ENCODE measurements around the gene GDF2.

GDF2 gene

DNA sequence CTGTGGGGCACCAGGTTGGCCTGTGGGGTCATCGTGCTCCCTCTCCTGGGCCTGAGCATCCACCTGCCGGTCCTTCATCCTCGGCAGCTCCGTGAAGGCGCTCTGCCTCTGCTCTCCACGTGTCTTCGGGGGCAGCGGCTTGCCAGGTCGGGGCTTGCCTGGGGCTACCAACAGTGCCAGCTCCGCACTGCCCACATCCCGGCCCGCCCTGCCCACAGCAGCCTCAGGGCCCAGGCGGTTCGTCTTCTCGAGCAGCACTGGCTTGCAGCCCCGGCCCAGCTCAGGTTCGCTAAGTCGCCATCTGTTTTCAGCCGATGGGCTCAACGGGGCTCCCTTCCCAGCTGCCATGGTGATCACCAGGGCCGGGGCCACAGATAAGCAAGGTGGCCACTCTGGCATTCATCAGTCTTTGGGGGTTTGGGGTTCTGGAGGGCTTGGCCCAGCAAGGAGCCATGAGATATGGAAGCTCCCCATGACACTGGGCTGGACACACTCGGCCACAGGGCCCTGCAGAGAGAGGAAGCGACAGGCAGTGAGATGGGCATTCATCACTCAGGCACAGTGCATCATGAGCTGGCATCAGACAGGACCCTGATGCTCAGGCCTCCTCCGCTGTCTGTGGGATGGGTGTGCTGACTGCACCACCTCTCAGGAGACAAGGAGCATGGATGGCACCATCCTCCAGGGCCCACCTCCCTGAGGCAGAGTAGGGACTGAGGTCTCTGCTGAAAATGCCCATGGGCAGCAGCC, 46.4 kb downstream of the GDF2 start:
- no peak for FAIRE-seq
- DNase-seq (ENCODE audit: low spot score): no peak

DNA sequence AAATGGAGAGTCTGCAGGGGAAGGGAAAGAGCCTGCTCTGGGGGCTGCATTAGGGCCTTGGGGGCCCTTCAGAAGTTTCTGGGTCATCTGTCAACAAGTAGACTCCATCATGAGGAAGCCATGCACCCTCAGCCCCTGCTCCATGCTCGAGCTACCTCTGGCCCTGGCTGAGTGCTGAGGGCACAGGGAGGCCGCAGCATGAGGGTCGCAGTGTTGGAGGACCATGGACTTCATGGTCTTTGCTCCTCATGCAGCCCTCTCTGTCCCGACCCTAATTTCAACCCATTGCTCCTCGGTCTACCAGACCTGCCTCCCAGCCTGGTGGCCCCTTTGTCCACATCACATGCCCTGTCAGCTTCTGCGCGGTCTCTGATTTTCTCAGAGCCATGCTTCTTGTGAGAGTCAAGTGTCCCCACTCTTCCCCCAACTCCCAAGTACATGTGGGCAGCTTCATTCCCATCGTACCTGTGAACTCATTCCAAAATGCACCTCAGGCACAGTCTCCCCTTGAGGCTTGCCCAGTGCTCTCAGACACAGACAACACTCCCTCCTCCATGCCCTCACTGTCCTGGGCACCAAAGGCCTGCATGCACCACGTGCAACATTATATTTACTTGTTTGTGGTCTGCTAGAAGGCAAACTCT, 47.1 kb downstream of the GDF2 start:
- DNase-seq (ENCODE audit: low spot score): no peak
- no peak for FAIRE-seq

DNA sequence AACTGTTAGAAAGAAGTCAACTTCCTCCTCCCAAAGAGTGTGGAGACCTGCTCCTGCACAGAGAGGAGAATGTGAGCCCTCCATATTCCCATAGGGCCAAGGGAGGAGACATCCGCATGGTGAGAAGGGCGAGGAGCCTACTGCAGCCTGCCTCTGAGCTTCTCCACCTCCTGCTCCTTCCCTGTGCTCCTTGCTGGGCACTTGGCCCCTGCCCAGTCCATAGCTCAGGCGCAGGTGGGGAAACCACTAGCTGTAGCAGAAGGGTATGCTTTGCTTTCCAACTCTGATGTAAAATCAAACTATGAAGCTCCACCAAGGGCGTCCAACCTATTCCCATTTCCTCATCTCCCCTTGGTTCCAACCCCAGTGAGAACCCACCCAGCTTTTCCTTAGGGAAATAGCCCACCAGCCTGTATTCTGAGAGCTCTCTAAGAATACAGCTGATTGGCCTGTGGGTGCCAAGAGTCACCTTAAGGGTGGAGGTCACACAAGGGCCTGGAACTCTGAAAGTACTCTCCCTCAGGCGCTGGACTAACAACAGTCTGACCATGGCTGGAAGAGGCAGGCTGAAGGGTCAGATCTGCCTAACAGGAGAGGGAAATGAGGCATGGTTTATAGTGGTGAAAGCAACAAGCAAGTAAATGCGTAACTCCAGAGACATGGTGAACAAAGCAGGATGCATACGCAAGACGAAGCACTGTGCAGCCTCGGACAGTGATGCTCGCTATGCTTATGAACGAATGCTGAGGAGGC, 47.9 kb downstream of the GDF2 start:
- DNase-seq (ENCODE audit: low spot score) (no peak), FAIRE-seq (no peak)

DNA sequence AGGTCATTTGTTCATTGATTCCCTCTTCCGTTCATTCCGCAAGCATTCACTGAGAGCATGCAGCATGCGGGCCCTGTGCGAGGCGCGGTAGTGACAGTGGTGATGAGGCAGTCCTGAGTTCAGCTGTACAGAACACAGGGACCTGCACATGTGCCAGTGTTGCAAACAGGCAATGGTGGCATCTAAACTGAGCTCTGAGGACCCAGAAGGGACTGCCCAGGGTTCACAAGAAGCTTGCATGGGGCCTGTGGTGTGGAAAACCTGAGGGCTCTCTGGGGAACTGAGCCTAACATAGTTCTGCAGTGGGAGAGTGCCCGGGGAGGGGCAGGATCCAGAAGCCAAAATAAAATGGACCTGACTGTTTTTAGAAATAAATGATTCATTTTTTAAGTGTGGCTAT, 48.6 kb downstream of the GDF2 start:
- FAIRE-seq: no peak
- no peak for DNase-seq (ENCODE audit: low spot score)

DNA sequence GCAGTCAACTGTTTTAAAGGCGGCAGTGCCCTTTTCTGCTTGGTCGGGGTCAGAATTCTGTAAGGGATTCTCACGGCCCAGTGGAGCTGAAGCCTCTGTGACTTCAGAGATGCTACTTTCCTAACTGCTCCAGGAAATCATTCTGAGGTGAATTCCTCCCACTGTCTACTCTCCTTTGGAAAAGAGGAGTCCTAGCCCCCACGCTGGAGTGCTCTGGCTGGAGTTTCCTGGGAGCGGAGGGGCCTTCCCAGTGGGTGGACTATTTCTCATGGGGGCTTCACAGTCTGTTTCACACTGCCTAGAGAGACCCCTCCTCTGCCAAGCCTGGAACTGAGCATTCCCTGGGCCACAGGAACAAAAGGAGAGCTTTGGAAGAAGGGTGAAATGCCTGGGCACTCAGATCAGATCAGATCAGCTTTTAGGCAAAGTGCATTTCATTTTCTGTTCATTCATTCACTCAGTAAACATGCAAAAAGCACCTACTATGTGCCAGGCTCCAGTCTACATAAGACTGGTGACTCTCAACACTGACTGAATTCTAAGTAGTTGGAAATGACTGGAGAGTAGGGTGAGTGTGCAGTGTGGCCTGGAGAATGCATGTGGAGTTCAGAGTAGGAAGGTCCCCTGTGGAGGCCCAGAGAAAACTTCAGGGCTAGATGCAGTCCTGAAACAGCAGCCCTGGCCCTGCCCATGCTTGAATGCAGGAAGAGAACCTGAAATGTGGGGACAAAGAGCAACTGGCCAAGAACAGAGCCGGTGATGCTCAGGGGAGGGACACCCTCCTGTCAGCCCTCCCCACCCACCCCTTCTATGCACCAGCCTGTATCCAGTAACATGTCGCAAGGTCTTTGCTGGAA, 49.6 kb downstream of the GDF2 start:
- FAIRE-seq (no peak), DNase-seq (ENCODE audit: low spot score) (no peak)

DNA sequence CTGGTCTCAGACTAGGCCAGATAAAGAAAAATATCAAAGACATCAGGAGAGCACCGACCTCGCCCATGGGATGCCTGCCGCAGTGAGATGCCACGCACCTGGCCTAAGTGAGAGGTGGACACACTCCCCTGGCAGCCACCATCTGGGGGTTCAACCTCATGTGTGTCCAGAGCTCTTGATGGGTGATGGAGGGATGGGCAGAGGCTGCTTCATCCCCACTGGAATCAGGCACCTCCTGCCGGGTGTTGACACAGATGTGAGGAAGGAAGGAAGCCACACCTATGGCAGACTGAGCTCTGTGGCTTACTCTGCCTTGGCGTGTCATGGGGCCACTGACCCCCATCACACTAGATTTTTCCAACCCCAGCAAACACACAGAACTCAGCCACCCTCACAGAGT, 50.5 kb downstream of the GDF2 start:
- no peak for FAIRE-seq
- DNase-seq (ENCODE audit: low spot score): no peak

DNA sequence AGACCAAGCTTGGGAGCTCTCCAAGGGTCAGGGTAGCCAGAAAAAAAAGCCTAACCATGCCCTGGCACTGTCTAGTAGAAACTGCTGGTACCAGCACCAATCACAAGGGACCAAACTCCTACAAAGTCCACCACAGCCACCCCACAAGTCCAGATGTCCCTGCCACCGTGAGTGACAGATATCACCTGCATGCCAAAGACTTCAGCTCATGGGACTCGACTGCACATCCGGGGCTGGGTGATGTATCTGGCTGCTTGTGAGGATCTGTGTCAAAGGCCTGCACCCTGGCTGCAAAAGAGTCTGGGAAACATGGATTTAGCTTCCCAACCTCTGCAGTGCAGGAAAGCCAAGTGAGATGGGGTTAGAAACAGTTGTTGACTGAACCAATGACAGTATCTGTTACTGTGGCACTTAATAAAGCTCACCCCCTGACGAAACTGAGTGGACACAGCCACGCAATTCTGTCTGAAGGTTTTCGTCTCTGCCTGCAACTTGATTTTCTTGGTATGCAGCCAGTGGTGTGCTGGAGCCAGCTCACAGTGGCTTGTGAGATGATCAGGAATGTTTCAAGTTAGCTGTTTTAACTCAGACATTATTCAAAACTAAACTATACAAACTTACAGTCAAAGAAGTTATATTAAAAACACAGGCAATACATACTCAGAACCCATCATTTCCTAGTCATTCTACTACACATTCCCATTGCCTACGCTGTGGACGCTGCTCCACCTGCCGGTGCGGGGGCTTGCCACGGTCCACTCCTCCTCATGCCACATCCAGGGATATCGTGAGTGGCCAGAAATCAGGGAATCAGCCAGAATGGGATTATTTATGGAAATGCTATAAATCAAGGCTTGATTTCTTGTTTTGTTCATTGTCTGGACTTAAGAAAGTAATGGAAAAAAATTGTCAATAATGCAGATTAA, 52.6 kb downstream of the GDF2 start:
- FAIRE-seq (no peak), DNase-seq (ENCODE audit: low spot score) (no peak)

DNA sequence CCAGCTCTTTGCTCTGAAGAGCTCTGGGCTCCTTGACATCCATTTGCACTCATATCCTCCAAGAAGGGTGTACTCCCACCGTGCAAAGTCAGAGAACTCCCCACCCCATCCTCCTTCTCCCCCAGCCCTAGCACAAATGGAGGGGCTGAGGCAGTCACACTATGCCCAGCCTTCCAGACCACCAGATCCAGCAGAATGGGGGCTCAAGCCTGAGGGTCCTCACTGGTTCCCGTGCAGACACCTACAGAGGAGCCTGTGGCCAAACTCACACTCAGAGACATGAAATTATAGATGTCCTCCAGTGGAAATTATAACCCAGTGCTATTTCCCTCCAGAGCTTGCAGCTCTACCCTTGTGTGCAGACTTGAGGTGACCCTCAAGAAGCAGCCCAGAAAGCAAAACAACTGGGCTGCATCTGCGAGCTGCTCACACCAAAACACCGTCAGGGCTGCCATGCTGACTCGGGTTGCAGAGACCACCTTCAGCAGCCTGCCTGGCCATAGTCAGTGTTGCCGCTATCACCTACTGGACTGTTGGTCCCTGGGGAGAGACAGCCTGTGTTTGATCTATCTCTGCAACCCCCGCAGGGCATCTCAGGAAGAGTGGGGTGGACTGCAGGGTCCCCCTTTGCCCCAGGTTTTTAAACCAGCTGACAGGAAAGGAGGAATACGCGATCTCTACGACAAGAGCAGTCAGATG, 54.4 kb downstream of the GDF2 start:
- DNase-seq (ENCODE audit: low spot score): no peak
- no peak for FAIRE-seq

All from RCC 7860 (cell line).